HK-2 (cell line): Measurements from ENCODE around the gene TMEM181.
"Not testable (repeated sequence)": the region's sequence is repeated elsewhere in the genome, so short reads cannot be mapped to it uniquely, and the experiment has no call there.

Experiments
- DNase-seq: peaks from one replicate; pipeline ENCODE4 v3.0.0-alpha.2; 2018; ENCODE audit not compliant: unreplicated experiment

The TMEM181 gene

DNA sequence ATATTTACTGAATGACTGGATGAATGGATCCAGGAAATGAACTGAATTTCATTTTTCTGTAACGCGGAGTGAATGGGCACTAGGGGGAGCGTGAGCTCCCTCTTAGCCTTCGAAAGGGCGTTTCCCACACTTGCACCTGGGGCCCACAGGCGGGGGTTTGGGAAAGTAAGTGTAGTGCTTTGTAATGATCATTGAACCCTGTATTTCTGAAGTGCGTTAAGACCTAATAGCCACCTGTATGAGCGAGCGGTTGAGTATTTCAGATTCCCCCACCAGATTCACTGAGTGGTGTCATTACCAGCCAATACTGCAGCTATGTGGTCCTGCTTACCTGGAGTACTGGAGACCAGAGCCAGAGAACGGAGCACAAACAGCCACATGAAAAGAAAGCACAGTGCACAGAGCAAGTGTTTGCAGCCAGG lies 100.5 kb downstream of the TMEM181 start:
- no peak for DNase-seq

DNA sequence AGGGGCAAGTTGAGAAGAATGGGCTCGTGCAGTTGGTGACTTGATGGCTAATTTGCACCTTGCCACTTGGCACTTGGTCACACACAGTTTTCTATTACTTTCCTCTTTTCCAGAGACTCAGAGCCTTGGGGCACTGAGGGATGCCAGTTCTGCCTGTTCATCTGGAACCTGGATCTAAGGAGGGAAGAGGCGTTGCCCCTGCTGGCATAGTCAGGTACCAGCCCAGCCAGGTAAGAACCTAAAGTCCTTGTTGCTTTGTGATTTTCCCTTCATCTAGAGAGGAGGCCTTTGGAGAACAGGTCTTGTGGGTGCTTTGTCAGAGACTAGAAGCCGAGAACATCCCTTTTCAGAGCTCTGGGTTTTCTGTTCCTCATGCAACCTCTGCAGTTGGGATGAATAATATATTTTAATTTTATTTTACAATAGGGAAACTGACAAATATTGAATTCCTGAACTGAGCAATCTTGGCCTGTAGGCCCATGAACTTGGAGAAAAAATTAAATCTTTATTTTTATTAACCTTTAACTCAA lies 101.3 kb downstream of the TMEM181 start:
- no peak for DNase-seq

GRCh38 chr6:158662607-158662953 lies 102.7 kb downstream of the TMEM181 start:
- DNase-seq: no peak

GRCh38 chr6:158662954-158663624 lies 103.2 kb downstream of the TMEM181 start:
- DNase-seq: no peak

DNA sequence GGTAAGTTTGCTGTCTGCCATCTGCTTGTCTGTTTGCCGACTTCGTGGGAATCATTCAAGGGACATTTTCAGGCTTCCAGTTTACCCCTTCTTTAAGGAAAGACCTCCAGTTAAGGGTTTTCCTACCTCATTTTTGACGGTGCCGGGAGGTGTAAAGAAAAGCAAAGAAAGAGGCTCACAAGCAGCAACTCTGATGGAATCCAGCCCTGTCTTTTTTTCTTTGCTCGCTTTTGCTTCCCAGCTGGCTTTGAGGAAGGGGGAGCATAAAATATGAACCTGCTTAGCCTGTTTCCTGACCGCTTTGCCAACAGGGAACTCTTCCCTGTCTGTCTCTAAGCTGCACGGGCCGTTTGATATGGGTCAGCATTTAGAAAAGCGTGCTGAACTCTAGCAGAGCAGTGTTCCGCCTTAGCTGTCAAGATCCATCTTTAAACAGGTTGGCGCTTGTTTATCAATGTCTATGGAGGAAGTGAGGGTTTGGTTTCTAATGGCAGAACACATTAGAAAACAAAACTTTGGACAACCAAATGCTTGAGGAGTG lies 103.8 kb downstream of the TMEM181 start:
- no peak for DNase-seq

DNA sequence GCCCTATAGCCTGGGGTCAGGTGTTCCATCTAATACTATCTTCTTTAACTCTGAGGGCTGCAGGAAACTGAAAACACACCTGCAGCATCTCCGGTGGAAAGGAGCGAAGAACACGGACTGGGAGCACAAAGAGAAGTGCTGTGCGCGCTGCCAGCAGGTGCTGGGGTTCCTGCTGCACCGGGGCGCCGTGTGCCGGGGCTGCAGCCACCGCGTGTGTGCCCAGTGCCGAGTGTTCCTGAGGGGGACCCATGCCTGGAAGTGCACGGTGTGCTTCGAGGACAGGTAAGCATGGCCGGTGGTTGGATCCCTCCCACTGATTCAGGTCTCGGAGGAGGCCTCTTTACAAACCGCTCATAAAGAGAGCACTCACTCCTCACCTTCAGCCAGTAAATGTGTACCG lies 105.4 kb downstream of the TMEM181 start:
- no peak for DNase-seq

DNA sequence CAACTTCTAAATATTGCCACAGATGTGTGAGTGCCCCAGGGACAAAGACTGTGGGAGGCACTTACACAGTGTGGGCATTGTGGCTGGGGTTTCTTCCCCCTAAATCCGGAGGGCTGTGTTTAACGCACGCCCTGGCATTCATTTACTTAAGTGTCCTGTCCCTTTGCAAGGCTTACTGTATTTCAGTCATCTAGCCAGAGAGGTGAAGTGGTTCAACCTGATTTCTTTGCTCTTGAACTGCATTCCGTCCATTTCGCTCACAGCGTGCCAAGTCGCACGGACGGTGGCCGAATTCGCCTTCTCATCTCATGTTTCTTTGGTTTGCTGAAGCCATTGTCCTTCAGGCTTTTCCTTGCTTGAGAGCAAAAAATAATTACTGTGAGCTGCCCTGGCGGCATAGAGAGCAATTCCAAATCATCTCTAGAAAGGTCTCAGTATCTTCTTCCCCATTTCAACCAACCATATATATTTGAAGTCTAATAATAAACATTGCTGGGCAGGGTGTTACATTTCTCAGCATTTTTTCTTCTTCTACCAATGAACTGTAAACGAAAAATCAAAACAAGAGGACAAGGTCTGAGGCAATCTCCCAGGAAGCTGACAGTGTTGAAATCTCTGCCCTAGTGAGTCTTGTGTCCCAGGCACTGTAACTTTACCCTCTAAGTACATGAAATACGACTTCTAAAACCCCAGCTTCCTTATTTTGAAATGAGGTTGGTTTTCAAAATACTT lies 106.9 kb downstream of the TMEM181 start:
- DNase-seq: no peak

DNA sequence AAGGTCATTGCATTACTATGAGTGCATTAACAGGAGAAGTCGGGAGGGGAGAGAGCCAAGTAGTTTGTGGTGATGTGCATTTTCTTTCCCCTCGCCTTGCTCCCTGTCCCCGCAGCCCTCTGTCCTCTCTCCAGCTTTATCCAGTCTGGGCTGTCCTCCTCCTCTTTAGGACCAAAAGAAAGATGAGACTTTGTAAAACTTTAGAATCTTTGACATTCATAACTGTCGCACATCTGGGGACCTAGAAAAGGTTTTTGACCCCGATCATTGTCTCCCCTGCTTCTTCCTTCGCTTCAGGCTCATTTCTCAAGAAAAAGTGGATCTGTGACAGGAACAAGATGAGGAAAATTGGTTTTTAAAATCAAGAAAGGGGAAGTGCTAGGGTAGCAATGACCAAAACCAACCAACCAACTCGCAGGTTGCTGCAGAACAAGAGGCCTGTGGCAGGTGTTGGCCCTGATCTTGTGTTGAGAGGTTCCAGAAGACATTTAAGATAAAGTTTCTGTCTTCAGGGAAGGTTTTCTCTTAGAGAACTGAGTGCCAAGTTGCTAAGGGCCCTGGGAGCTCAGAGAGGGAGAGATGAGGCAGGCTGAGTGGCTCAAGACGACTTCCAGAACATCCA lies 107.6 kb downstream of the TMEM181 start:
- no peak for DNase-seq

- DNase-seq: no peak
These were observed 108.8 kb downstream of the TMEM181 start for GRCh38 chr6:158668707-158669103.

GRCh38 chr6:158669145-158670035 lies 109.5 kb downstream of the TMEM181 start:
- no peak for DNase-seq

DNA sequence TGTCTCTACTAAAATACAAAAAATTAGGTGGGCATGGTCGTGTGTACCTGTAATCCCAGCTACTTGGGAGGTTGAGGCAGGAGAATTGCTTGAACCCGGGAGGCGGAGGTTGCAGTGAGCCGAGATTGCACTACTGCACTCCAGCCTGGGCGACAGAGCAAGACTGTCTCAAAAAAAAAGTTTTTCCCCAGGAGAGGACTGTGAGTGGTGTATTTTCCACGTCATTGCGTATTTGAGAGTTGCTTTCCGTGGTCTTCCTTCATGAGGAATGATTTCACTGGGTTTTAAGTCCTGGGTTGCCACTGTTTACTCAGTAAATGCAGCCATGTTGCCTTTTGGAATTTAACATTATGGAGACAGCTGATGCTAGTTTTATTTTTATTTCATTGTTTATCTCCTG lies 112.2 kb downstream of the TMEM181 start:
- not testable (repeated sequence) for DNase-seq

DNA sequence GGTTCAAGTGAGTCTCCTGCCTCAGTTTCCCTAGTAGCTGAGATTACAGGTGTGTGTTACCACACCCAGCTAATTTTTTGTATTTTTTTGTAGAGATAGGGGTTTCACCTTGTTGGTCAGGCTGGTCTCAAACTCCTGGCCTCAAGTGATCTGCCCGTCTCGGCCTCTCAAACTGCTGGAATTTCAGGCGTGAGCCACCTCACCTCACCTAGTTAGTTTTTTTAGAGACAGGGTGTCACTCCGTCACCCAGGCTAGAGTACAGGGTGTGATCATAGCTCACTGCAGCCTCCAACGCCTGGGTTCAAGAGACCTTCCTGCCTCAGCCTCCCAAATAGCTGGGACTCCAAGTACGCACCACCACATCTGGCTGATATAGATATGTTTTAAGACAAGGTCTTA lies 112.8 kb downstream of the TMEM181 start:
- no peak for DNase-seq

DNA sequence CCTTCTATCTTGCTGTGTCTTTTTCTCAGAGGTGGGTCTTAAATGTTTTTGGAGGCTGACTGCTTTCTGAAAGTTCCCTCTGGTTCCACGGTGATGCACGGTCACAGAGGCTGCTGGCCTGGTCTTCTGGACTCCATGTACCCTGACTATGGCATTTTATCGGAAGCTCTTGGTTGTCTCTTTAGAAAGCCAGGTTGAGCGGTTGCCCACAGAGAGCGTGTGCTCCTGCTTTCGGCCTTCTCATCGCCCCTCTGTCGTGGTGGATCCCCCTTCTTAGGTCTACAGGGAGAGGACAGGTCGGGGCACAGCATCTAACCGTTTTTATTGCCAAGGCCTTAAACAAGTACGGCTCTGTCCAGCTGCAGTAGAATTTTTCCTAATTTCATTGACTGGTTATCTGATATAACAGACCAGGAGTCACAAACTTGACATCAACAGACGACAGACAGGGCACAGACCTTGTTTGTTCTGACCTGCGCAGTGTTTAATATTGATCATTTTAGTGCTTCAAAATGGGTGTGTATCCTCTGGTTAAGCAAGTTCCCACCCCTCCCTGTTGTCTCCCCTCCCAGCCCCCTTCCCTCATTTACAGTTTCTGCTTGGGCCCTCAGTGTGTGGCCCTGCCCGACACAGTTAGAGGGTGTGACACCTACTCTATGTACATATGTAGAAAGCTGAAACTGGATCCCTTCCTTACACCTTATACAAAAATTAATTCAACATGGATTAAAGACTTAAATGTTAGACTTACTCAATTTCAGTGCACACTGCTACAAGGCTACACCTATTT lies 114.6 kb downstream of the TMEM181 start:
- DNase-seq: no peak

DNA sequence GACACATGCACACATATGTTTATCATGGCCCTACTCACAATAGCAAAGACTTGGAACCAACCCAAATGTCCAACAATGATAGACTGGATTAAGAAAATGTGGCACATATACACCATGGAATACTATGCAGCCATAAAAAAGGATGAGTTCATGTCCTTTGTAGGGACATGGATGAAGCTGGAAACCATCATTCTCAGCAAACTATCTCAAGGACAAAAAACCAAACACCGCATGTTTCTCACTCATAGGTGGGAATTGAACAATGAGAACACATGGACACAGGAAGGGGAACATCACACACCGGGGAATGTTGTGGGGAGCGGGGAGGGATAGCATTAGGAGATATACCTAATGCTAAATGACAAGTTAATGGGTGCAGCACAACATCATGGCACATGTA lies 117.2 kb downstream of the TMEM181 start:
- not testable (repeated sequence) for DNase-seq

GRCh38 chr6:158677906-158678578 lies 118.2 kb downstream of the TMEM181 start:
- DNase-seq: no peak

GRCh38 chr6:158680015-158680414 lies 120.1 kb downstream of the TMEM181 start:
- no peak for DNase-seq

DNA sequence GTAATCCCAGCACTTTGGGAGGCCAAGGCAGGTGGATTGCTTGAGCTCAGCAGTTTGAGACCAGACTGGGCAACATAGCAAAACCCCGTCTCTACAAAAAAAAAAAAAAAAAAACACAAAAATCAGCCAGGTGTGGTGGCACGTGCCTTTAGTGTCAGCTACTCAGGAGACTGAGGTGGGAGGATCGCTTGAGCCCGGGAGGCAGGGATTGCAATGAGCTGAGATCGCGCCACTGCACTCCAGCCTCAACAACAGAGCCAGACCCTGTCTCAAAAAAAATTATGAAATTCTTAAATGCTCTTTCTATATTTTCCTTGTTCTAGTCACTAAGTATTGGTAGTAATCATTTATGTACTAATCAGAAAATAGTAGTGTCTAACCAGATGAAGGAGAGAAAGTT lies 120.6 kb downstream of the TMEM181 start:
- no peak for DNase-seq

- no peak for DNase-seq
These were observed 124.4 kb downstream of the TMEM181 start for GRCh38 chr6:158684311-158684710.

- no peak for DNase-seq
These were observed 124.9 kb downstream of the TMEM181 start for GRCh38 chr6:158684745-158685324.
